Hepatocyte (in vitro differentiated cells): ENCODE data around the gene CELF3.
"Not testable (repeated sequence)": the region's sequence is repeated elsewhere in the genome, so short reads cannot be mapped to it uniquely, and the experiment has no call there.

Experiments used
- EZH2 ChIP-seq: fragments of 200-600 bp; sonication (generic); IDR thresholded peaks from 2 replicates; pipeline ENCODE4 v1.6.1; 2016; ENCODE audit warnings: antibody characterized with exemption, mild to moderate bottlenecking, borderline replicate concordance
- TF ChIP-seq, protein P1 (sequence below): fragments of 200-600 bp; sonication (generic); IDR thresholded peaks from 2 replicates; pipeline ENCODE4 v1.5.1; 2016; ENCODE audit warnings: antibody characterized with exemption, mild to moderate bottlenecking; ENCODE audit not compliant: poor library complexity

DNA sequence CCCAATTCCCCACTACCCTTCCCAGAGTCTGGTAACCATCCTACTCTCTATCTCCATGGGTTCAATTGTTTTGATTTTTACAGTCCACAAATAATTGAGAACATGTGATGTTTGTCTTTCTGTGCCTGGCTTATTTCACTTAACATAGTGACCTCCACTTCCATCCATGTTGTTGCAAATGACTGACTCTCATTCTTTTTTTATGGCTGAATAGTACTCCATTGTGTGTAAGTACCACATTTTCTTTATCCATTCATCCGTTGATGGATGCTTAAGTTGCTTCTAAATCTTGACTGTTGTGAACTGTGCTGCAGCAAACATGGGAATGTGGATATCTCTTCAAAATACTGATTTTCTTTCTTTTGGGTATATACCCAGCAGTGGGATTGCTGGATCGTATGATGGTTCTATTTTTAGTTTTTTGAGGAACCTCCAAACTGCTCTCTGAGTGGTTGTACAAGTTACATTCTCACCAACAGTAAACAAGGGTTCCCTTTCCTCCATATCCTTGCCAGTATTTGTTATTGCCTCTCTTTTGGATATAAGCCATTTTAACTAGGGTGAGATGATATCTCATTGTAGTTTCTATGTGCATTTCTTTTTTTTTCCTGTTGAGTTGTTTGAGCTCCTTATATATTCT, 46.4 kb downstream of the CELF3 start:
- TF ChIP-seq, protein P1, sequence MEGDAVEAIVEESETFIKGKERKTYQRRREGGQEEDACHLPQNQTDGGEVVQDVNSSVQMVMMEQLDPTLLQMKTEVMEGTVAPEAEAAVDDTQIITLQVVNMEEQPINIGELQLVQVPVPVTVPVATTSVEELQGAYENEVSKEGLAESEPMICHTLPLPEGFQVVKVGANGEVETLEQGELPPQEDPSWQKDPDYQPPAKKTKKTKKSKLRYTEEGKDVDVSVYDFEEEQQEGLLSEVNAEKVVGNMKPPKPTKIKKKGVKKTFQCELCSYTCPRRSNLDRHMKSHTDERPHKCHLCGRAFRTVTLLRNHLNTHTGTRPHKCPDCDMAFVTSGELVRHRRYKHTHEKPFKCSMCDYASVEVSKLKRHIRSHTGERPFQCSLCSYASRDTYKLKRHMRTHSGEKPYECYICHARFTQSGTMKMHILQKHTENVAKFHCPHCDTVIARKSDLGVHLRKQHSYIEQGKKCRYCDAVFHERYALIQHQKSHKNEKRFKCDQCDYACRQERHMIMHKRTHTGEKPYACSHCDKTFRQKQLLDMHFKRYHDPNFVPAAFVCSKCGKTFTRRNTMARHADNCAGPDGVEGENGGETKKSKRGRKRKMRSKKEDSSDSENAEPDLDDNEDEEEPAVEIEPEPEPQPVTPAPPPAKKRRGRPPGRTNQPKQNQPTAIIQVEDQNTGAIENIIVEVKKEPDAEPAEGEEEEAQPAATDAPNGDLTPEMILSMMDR = not testable (repeated sequence)
- TF ChIP-seq EZH2 = not testable (repeated sequence)
